HG03520 (cell line): ENCODE data around the gene RNF145.
A peak's percentile ranks its signal among the peaks of the same experiment; 100 is the strongest.

Source experiments
- ATAC-seq: cut with Tn5 transposase; IDR thresholded peaks from one replicate; pipeline ENCODE4 v1.9.1; 2021; ENCODE audit warnings: mild to moderate bottlenecking, moderate library complexity; ENCODE audit not compliant: unreplicated experiment

Gene RNF145

GRCh38 chr5:159195775-159196174 is 13.6 kb downstream of the RNF145 start:
- ATAC-seq: no peak

GRCh38 chr5:159190170-159190569 is 19.2 kb downstream of the RNF145 start:
- no peak for ATAC-seq

DNA sequence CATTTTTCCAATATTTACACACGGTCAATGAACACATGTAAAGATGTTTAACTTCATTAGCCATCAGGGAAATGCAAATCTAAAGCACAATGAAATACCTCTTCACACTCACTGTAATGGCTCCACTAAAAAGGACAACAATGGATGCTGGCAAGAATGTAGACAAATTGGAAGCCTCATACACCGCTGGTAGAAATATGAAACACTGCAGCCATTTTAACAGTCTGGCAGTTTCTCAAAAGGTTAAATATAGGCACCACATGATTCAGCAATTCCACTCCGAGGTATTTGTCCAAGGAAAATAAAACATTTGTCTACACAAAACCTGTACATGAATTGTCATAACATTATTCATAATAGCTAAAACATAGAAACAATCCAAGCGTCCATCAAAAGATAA is 20.0 kb downstream of the RNF145 start:
- ATAC-seq: no peak

DNA sequence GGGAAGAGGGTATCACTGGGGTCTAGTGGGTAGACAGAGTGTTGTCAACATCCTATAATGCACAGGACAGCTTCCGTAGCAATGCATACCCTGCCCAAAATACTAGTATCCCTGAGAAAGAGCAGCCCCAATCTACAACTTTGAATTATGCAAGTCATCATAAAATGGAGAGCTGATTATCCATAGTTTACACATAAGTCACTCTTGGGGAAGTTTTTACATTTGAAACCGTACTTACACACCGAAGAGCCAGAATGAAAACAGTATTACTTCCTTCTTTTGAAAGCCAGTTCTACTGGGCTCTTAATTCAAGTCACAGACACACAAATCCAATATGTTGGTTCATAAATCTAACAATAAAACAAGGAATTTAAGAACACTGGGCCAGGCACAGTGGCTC is 21.6 kb downstream of the RNF145 start:
- no peak for ATAC-seq

- no peak for ATAC-seq
Measured at GRCh38 chr5:159186319-159186718, 23.0 kb downstream of the RNF145 start.

- ATAC-seq: no peak
Measured at GRCh38 chr5:159185773-159186172, 23.6 kb downstream of the RNF145 start.

DNA sequence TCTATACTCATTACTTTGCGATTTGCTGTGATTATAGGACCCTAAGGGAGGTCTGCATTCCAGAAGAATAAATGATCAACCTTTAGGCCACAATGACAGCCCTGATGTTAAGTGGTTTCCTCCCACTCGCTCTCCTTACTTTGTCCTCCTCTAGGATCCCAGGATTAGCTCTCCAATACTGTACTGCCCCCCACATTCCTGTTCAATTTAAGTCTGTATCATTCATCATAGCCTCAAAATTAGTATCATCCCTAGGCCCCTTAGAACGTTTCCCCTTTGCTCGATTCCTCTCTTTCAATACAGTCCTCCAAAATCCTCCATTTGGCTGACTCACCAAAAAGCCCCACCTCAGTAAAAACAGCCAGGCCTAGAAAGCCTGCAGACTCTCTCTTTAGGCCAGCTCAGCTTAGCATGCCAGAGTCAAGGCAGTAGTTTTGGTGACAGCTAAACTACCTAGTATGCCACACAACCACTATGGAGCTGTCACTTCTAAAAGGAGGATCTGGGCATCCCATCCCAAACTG is 24.4 kb downstream of the RNF145 start:
- no peak for ATAC-seq

DNA sequence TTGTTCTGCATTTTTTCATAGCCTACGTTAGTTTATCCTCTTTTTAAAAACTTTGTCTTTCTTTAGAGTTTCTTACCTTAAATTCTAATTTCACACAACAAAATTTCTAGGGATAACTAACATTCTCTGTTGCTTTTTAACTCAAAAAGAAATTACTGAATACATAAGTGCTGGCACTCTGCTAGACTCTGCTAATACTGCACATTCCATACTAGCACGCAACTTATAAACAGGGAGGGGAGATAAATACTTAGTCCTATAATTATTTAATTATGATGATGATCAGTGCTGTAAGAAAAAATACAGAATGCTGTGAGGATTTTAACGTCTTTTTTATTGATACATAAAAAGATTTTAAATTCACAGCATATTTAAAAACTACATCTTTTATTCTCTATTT is 25.1 kb downstream of the RNF145 start:
- ATAC-seq: no peak

GRCh38 chr5:159183247-159183646 is 26.1 kb downstream of the RNF145 start:
- no peak for ATAC-seq

GRCh38 chr5:159182691-159183090 is 26.7 kb downstream of the RNF145 start:
- no peak for ATAC-seq

DNA sequence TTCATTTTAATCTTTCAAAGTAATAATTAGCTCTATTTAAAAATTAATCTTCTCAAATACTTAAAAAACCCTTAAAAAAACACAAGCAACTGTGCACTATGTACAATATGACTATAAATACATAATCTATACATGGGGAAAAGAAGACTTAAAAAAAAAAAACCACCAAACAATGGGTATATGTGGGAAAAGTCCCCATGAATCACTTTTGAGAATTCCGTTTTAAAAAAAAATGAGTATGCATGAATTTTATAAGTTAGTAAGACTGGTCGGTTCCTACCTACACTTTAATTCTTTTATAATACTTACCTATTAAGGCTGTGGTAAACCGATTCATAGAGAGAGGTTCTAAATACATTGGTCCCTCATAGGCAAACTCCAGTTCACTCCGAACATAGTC is 27.7 kb downstream of the RNF145 start:
- no peak for ATAC-seq

DNA sequence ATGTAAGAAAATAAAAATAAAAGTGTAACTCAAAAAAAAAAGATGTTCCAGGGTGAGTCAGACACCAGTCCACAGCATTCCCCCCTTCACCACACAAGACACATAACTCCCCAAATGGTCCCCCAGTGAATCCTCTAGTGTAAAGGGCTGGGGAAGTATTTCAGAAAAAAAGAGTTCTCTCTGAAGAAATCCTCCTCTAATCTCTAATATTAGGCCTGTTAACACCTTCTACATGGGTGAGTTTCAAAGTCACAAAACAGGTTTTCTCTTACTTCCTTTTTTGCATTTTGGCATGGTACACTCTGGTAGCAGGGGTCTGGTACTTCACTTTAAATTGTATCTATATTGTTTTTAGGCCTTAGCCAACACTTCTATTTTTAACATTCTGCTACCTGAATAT is 28.2 kb downstream of the RNF145 start:
- ATAC-seq: no peak

DNA sequence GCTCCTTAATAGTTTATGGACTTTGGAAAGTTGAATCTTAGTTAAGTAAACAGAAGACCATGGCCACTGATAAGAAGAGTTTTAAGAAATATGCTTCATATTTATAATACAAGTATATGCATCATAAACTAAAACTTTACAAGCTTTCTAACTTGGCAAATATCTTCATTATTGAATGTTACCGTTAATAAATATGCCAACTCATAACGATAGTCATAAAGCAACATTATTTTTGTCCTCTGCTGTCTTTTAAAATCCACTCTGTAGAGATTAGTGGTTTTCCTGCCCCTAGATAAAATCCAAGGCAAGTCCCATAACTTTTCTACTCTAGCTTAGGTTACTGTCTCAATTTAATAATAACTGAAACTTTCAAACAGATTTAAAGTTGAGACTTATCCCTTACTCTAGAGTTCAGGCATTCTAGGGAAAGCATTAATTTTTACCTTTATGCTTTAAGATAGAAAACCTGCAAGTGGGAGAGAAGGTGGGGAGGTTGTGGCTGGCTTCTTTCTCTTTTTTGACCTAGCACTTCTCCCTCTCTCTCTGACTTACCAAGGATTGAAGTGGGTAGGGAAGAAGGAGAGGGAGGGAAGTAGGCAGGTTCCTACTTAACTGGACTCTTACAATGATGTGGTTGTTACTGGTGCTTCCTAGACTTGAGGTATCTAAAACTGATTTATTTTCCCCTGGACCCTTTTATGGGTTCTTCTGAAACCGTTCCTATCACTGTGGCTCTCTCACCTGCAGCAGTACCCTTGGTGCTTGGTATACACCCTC is 29.6 kb downstream of the RNF145 start:
- no peak for ATAC-seq

DNA sequence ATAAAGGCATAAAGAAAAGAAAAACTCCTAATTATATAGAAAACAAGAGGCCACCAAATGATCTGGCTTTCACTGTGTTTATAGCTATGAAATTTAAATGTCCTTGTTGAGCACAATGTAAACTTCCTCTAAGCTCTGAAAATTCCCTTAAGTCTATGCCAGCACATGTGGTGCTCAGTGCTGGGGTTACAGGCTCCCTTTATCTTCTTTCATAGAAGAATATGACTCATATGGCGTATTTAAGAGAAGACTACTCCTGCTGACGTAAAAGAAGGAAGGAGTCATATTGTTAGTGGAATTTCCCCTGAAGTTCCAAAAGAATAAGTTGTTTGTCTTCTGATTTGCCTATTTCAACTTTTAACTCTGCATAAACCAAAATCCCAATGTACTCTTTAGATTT is 30.4 kb downstream of the RNF145 start:
- ATAC-seq: peak; percentile 69

DNA sequence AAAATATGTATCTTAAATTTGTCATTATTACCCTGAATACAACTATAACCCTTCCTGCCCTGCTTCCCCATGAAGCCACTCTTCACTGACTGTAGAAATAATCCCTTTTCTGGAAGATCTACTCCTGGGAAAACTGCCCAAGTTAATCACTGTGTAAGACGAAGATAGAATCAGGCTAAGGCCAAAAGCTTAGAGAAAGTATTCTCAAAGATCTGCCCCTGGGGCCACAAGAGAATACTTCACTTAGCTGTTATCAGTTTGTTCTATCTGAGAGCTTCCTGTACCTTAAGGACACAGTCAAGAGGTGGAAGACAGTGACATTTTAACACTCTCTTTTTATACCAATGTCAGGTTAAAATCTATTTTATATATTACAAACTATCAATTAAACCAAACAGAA is 33.8 kb downstream of the RNF145 start:
- no peak for ATAC-seq

DNA sequence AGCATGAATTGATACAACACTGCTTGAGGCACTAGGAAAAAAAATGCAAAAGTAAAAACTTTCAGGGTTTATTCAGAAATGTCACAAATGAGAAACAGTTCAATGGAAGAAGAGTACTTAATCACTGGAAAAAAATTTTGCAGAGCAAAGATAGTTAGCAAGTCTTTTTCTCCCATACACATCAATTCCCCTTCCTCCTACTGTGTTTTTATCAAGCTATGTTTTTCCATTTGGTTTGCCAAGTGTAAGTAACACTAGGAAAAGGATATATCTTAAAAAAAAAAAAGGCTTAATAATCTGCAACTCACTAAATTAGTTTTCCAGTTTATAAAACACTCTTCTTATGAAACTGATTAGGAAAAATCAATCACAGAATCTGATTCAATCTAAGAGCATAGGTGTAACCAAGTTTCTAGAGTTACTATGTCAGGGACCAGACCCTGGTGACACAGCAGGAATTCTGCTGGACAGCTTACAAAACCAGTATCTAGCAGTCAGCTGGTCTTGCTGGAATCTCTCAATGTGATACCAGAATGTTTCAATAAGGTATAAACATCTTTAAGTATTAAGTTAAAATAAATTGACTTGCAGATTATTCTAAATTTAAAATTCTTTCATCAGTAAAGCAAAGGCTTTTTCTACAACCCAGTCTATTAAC is 34.7 kb downstream of the RNF145 start:
- ATAC-seq: no peak

DNA sequence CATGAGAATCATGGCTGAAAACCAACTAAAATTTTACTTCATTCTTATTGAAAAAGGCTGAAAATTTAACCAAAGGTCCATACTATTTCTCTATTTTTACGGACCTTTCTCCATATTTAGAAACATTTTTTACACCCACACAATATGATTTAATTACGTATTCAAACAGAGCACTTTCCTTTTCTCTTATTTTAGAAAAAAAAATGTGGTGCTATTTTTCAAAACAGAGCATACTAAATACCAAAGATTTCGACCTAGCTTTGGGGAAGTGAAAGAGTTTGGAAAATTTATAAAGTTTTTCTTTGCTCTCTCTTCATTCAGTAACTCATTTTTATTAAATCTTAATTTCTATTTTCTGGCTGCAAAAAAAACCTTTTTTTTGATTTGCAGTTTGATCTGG is 38.1 kb downstream of the RNF145 start:
- no peak for ATAC-seq

DNA sequence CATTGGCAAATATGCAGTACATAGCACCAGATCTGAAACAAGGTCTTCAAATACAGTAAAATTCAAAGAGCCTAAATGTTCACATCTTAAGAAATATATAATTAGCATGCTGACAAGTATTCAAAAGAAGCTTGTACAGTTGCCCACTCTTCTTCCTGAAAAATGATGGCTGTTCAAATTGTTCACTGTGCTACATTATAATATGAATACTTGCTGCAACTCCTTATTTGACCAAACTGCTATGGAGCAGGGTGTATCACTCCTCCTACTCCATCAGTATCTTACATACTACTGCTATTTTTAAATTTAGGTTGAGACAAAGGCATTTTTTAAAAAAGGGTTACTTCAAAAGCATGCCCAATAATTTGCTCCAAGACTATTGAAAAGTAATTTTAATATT is 39.3 kb downstream of the RNF145 start:
- no peak for ATAC-seq

- no peak for ATAC-seq
Measured at GRCh38 chr5:159166416-159166815, 42.9 kb downstream of the RNF145 start.

DNA sequence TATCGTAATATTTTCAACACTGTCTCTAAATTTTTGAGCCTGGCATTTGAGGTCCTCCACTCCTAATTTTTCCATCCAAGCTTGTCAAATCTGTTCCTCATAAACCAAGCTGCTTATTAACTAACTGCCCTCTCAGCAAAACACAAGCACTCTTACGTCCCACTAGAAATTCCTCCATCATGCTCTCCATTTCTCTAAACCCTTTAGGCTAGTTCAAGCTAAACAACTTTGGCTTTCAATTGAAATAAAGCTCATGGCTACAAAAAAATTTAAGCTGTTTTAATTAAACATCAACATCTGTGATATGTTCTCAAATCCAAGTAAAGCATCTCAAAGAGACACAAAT is 45.7 kb downstream of the RNF145 start:
- no peak for ATAC-seq

DNA sequence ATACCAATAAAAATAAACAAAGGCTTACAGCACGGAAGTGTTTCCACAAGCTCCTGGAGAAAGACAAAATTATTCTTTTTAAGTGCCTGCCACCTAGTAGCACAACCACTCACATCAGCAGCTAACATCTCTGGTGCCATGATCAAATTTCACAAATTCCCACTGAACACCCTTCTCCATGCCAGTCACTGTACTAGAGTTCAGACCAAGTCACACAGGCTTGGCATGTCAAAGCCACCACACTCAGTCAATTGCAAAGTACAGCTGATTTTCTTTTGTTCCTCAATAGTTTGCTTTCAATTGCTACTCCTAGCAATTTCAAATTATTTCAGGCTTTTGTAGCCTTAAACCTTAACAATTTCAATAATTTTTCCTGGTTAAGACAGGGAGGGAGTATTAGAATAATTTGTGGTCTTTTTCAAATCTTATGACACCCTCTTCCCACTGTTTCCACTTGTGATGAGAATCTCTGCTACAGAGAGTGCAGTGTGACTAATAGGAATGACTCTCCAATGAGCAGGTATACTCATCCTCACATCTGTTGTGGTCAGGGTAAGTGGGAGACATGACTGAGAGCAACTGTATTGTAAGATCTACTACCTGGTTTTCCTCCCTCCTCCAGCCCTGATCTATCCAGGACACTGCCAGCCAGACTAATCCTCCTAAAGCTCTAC is 46.2 kb downstream of the RNF145 start:
- no peak for ATAC-seq
